NB4 (cell line): Measurements from ENCODE around the gene SLC22A2.
"Not testable (repeated sequence)": the region's sequence is repeated elsewhere in the genome, so short reads cannot be mapped to it uniquely, and the experiment has no call there.

Experiments used
- DNase-seq: peaks from one replicate; pipeline ENCODE4 v3.0.0; 2010; ENCODE audit warnings: low read depth
- H3K4me3 ChIP-seq: one replicate; pipeline ENCODE4 v1.5.1; 2011; ENCODE audit warnings: mild to moderate bottlenecking, low read depth, low read length, moderate library complexity
- MAX ChIP-seq: IDR thresholded peaks from 2 replicates; pipeline ENCODE4 v1.6.1; 2011; ENCODE audit warnings: low read depth, low read length
- MYC ChIP-seq: IDR thresholded peaks from 2 replicates; pipeline ENCODE4 v1.6.1; 2011; ENCODE audit warnings: low read depth, low read length
- POLR2A ChIP-seq: IDR thresholded peaks from 2 replicates; pipeline ENCODE4 v1.6.1; 2011; ENCODE audit warnings: mild to moderate bottlenecking; ENCODE audit not compliant: insufficient read length; ENCODE audit errors: extremely low read depth
- TF ChIP-seq, protein P1 (sequence below): IDR thresholded peaks from one replicate; pipeline ENCODE4 v1.5.1; 2012; ENCODE audit warnings: low read depth, low read length

The SLC22A2 gene

GRCh38 chr6:160258346-160259142 lies at the start of gene SLC22A2:
Gene SLC22A2 (minus strand): TSS chr6:160258821. CDS start chr6:160258757, 64 bp downstream.
- H3K4me3 ChIP-seq: no peak within 1 kb of the TSS

GRCh38 chr6:160305926-160306713 lies 47.5 kb upstream of the SLC22A2 start:
- TF ChIP-seq POLR2A (no peak), MYC (no peak), MAX (no peak)
- TF ChIP-seq, protein P1, sequence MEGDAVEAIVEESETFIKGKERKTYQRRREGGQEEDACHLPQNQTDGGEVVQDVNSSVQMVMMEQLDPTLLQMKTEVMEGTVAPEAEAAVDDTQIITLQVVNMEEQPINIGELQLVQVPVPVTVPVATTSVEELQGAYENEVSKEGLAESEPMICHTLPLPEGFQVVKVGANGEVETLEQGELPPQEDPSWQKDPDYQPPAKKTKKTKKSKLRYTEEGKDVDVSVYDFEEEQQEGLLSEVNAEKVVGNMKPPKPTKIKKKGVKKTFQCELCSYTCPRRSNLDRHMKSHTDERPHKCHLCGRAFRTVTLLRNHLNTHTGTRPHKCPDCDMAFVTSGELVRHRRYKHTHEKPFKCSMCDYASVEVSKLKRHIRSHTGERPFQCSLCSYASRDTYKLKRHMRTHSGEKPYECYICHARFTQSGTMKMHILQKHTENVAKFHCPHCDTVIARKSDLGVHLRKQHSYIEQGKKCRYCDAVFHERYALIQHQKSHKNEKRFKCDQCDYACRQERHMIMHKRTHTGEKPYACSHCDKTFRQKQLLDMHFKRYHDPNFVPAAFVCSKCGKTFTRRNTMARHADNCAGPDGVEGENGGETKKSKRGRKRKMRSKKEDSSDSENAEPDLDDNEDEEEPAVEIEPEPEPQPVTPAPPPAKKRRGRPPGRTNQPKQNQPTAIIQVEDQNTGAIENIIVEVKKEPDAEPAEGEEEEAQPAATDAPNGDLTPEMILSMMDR: no peak
- H3K4me3 ChIP-seq: no peak overlapping the region
- no peak for DNase-seq

More at GRCh38 chr6:160258346-160259142, at the start of gene SLC22A2:
- TF ChIP-seq POLR2A: no peak
- no peak for TF ChIP-seq MYC
- TF ChIP-seq, protein P1: no peak
- no peak for TF ChIP-seq MAX
- no peak for DNase-seq

DNA sequence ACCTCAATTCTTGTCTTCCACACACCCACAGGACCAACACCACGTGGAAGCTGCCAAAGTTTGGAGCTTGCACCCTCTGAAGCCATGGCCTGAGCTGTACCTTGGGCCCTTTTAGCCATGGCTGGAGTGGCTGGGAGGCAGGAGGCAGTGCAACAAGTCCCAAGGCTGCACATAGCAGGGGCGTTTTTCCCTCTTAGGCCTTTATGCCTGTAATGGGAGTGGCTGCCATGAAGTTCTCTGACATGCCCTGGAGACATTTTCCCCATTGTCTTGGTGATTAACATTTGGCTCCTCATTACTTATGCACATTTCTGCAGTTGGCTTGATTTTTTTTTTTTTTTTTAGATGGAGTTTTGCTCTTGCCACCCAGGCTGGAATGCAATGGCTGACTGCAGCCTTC lies 45.2 kb upstream of the SLC22A2 start:
- TF ChIP-seq, protein P1: no peak
- TF ChIP-seq MAX (no peak), POLR2A (no peak), MYC (no peak)
- DNase-seq: no peak
- no peak overlapping the region for H3K4me3 ChIP-seq

DNA sequence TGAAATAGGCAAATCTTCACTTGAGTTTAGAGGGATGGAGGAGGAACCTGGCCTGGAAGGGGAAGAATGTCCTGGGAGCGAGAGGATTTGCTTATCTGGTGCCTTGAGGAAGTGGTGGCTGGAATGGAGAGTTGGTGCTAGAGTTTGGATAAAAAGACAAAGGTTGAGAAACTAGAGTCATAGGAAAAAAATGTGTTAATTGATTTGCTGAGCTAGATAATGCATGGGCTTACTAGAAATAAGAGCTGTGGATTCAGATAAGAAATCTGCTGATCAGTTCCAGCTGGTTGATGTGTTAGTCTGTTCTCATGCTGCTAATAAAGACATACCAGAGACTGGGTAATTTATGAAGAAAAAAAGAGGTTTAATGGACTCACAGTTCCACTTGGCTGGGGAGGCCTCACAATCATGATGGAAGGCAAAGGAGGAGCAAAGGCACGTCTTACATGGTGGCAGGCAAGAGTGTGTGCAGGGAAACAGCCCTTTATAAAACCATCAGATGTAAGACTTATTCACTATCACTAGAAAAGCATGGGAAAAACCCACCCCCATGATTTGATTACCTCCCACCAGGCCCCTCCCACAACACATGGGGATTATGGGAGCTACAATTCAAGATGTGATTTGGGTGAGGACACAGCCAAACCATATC lies 43.9 kb upstream of the SLC22A2 start:
- not testable (repeated sequence) for DNase-seq, H3K4me3 ChIP-seq

DNA sequence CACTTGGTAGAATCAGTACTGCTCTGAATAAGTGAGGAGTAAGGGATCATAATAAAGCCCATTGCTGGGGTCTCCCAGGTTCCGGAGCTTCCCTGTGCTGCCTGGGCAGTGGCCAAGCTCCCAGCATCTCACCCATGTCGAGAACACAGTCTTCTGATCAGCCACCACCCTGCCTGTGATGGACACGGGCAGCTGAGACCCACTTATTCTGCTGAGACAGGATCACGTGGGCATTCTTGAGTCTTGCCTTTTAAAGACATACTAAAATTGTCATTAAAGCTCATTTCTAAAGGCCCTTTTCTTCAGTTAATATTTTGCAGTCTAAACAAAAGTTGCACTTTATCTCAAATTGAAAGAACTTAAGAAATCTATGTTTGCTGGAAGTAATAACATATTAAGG lies 42.7 kb upstream of the SLC22A2 start:
- TF ChIP-seq MAX: no peak
- TF ChIP-seq, protein P1: no peak
- TF ChIP-seq MYC: no peak
- no peak for TF ChIP-seq POLR2A
- no peak for DNase-seq
- H3K4me3 ChIP-seq: no peak overlapping the region
